Liver (tissue), 9 donors: ENCODE measurements around the gene LIX1L. TPM values are rescaled to one million over a fixed set of nuclear protein-coding genes. Genes with fewer than 3 reads are reported as not detected.

Experiments used
- DNase-seq: peaks from one replicate; pipeline ENCODE4 v3.0.0-alpha.2; 2017; ENCODE audit warnings: low spot score
- H3K27ac ChIP-seq, 2 donors: one replicate each; pipeline ENCODE4 v1.7.0; 2013; ENCODE audit warnings: inconsistent platforms in 2 of 2, low read length in 2 of 2, control low read depth in 1 of 2, low read depth in 1 of 2, mild to moderate bottlenecking in 1 of 2
- H3K27me3 ChIP-seq, 4 donors: one replicate each; pipeline versions ENCODE4 v1.6.1 to v1.7.0; 2013; ENCODE audit warnings: low read length in 3 of 4, inconsistent platforms in 1 of 4, mild to moderate bottlenecking in 1 of 4, moderate library complexity in 1 of 4; ENCODE audit not compliant: control insufficient read depth in 4 of 4, insufficient read depth in 4 of 4
- H3K36me3 ChIP-seq, 4 donors: one replicate each; pipeline versions ENCODE4 v1.6.1 to v1.7.0; 2013; ENCODE audit warnings: low read length in 3 of 4, mild to moderate bottlenecking in 3 of 4, low read depth in 1 of 4, moderate library complexity in 1 of 4; ENCODE audit not compliant: control insufficient read depth in 4 of 4, insufficient read depth in 3 of 4
- H3K4me1 ChIP-seq, 4 donors: one replicate each; pipeline versions ENCODE4 v1.6.1 to v1.7.0; 2013; ENCODE audit warnings: low read length in 3 of 4, mild to moderate bottlenecking in 3 of 4, moderate library complexity in 1 of 4; ENCODE audit not compliant: control insufficient read depth in 4 of 4, insufficient read depth in 4 of 4
- H3K4me3 ChIP-seq, 3 donors: one replicate each; pipeline versions ENCODE4 v1.6.1 to v1.7.0; 2013; ENCODE audit warnings: low read length in 3 of 3, control low read depth in 1 of 3, low read depth in 1 of 3, mild to moderate bottlenecking in 1 of 3
- H3K9ac ChIP-seq, 2 donors: one replicate each; pipeline ENCODE4 v1.7.0; 2013; ENCODE audit warnings: low read length in 2 of 2, mild to moderate bottlenecking in 2 of 2, moderate library complexity in 2 of 2, control low read depth in 1 of 2, low read depth in 1 of 2
- H3K9me3 ChIP-seq, 4 donors: one replicate each; pipeline versions ENCODE4 v1.6.1 to v1.7.0; 2013; ENCODE audit warnings: low read length in 3 of 4; ENCODE audit not compliant: control insufficient read depth in 4 of 4
- ATF3 ChIP-seq: IDR thresholded peaks from 2 replicates; pipeline ENCODE4 v1.6.1; 2016; ENCODE audit warnings: antibody characterized with exemption
- CTCF ChIP-seq: fragments of 150-350 bp; IDR thresholded peaks from 2 replicates; pipeline ENCODE4 v1.5.1; 2017; ENCODE audit warnings: improper control_type of control experiment, low read depth, low read length; ENCODE audit not compliant: missing input control
- EGR1 ChIP-seq, 2 donors: IDR thresholded peaks; 2 replicates each; pipeline ENCODE4 v1.6.1; 2016 to 2018; ENCODE audit warnings: antibody characterized with exemption in 2 of 2, low read depth in 2 of 2
- FOXA1 ChIP-seq: IDR thresholded peaks from 2 replicates; pipeline ENCODE4 v1.6.1; 2016; ENCODE audit warnings: antibody characterized with exemption
- FOXA2 ChIP-seq: IDR thresholded peaks from 2 replicates; pipeline ENCODE4 v1.6.1; 2016; ENCODE audit warnings: antibody characterized with exemption
- GABPA ChIP-seq, 2 donors: IDR thresholded peaks in 1 of 2; conservative IDR thresholded peaks in 1 of 2; 2 replicates each; pipeline ENCODE4 v1.6.1; 2016; ENCODE audit warnings: antibody characterized with exemption in 2 of 2, mild to moderate bottlenecking in 1 of 2, moderate library complexity in 1 of 2
- HNF4A ChIP-seq, 2 donors: conservative IDR thresholded peaks; 2 replicates each; pipeline ENCODE4 v1.6.1; 2016; ENCODE audit warnings: antibody characterized with exemption in 2 of 2, mild to moderate bottlenecking in 2 of 2
- HNF4G ChIP-seq: IDR thresholded peaks from 2 replicates; pipeline ENCODE4 v1.6.1; 2016; ENCODE audit warnings: antibody characterized with exemption
- JUND ChIP-seq, 2 donors: IDR thresholded peaks; 2 replicates each; pipeline ENCODE4 v1.6.1; 2016; ENCODE audit warnings: antibody characterized with exemption in 2 of 2
- MAX ChIP-seq: IDR thresholded peaks from 2 replicates; pipeline ENCODE4 v1.6.1; 2016; ENCODE audit warnings: antibody characterized with exemption
- NR2F2 ChIP-seq: IDR thresholded peaks from 2 replicates; pipeline ENCODE4 v1.6.1; 2016; ENCODE audit warnings: antibody characterized with exemption
- RAD21 ChIP-seq, 2 donors: IDR thresholded peaks; 2 replicates each; pipeline ENCODE4 v1.6.1; 2016; ENCODE audit warnings: antibody characterized with exemption in 2 of 2, mild to moderate bottlenecking in 2 of 2
- RXRA ChIP-seq, 2 donors: IDR thresholded peaks; 2 replicates each; pipeline ENCODE4 v1.6.1; 2017 to 2018; ENCODE audit warnings: antibody characterized with exemption in 2 of 2, mild to moderate bottlenecking in 1 of 2
- SP1 ChIP-seq: IDR thresholded peaks from 2 replicates; pipeline ENCODE4 v1.6.1; 2018; ENCODE audit warnings: antibody characterized with exemption, mild to moderate bottlenecking
- TAF1 ChIP-seq: conservative IDR thresholded peaks from 2 replicates; pipeline ENCODE4 v1.6.1; 2016; ENCODE audit warnings: antibody characterized with exemption, mild to moderate bottlenecking
- YY1 ChIP-seq: IDR thresholded peaks from 2 replicates; pipeline ENCODE4 v1.6.1; 2016; ENCODE audit warnings: antibody characterized with exemption, mild to moderate bottlenecking
- ZBTB33 ChIP-seq: IDR thresholded peaks from 2 replicates; pipeline ENCODE4 v1.6.1; 2016; ENCODE audit warnings: antibody characterized with exemption
- WGBS: extraction: QIAGEN DNeasy Blood & Tissue Kit; methylation state at CpG from one replicate; pipeline ENCODE4 v1.1.7; 2013; 5-methylcytosine and 5-hydroxymethylcytosine counted together
- polyA plus RNA-seq, 2 donors: library from polyadenylated mRNA; stranded (reverse) in 1 of 2; unstranded in 1 of 2; fragments of 200-250 nt in 1 of 2; fragments of >200 nt in 1 of 2; fragmentation: Nextera tagmentation in 1 of 2; extraction: Ambion mirVana in 1 of 2; gene quantifications; one replicate each; pipeline versions ENCODE4 v1.2.1 to v1.2.3, GENCODE V29; 2013 to 2015
- total RNA-seq, 2 donors: library from RNA; depleted of rRNA; stranded (reverse); fragments of >200 nt; gene quantifications; one replicate each; pipeline ENCODE4 v1.2.3, GENCODE V29; 2014
- TF ChIP-seq, protein P1 (sequence below): IDR thresholded peaks from 2 replicates; pipeline ENCODE4 v1.6.1; 2016; ENCODE audit warnings: antibody characterized with exemption, mild to moderate bottlenecking
- donor health status: healthy.
- donor health status: healthy.
- donor health status: healthy.
- donor health status: healthy.
- donor health status: healthy.

The LIX1L gene
- total and polyA plus RNA-seq, 4 donors = 4.6 to 8.6 (median 6.3) TPM

DNA sequence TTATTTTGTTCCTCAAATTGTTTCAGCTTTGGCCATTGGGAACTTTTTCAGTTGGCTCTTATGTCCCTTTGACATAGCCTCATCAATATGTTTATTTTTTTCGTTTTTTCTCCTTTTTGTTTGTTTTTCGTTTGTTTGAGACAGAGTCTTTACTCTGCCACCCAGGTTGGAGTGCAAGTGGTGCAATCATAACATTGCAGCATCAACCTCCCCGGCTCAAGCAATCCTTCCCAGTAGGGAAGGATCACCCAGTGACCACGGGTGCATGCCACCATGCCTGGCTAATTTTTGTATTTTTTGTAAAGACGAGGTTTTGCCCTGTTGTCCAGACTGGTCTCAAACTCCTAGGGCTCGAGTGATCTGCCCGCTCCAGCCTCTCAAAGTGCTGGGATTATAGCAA lies 14.8 kb upstream of the LIX1L start (continued):
- TF ChIP-seq, protein P1, sequence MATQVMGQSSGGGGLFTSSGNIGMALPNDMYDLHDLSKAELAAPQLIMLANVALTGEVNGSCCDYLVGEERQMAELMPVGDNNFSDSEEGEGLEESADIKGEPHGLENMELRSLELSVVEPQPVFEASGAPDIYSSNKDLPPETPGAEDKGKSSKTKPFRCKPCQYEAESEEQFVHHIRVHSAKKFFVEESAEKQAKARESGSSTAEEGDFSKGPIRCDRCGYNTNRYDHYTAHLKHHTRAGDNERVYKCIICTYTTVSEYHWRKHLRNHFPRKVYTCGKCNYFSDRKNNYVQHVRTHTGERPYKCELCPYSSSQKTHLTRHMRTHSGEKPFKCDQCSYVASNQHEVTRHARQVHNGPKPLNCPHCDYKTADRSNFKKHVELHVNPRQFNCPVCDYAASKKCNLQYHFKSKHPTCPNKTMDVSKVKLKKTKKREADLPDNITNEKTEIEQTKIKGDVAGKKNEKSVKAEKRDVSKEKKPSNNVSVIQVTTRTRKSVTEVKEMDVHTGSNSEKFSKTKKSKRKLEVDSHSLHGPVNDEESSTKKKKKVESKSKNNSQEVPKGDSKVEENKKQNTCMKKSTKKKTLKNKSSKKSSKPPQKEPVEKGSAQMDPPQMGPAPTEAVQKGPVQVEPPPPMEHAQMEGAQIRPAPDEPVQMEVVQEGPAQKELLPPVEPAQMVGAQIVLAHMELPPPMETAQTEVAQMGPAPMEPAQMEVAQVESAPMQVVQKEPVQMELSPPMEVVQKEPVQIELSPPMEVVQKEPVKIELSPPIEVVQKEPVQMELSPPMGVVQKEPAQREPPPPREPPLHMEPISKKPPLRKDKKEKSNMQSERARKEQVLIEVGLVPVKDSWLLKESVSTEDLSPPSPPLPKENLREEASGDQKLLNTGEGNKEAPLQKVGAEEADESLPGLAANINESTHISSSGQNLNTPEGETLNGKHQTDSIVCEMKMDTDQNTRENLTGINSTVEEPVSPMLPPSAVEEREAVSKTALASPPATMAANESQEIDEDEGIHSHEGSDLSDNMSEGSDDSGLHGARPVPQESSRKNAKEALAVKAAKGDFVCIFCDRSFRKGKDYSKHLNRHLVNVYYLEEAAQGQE = peak; percentile 78
- peak; percentile 64 for TF ChIP-seq FOXA2
- peak in 1 of 2 donors; percentile 60 for TF ChIP-seq GABPA (IDR thresholded peaks at IDR 0.05 in 1 of 2, conservative IDR thresholded peaks at IDR 0.05 in 1 of 2)
- TF ChIP-seq ATF3 = peak; percentile 95
- peak; percentile 80 for TF ChIP-seq HNF4G
- TF ChIP-seq TAF1 = peak; percentile 62
- TF ChIP-seq RXRA (IDR thresholded peaks at IDR 0.05) = peak; percentile 84 to 95

DNA sequence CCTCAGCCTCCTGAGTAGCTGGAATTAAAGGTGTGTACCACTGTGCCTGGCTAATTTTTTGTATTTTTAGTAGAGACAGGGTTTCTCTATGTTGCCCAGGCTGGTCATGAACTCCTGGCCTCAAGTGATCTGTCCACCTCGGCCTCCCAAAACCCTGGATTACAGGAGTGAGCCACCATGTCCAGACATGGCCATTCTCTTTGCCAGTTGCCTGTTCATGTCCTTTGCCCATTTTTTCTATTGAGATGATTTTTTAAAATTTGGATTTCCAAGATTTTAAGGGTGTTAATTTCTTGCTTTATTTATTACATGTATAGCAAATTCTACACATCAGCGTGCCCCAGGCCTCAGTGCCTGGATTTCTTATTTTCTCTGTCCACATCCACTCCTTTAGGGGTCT lies 9.5 kb upstream of the LIX1L start:
- H3K9ac ChIP-seq = no peak overlapping the region
- no peaks in the 10 kb centered on the region for H3K36me3 ChIP-seq
- no peak for DNase-seq
- no peaks in the 10 kb centered on the region for H3K27me3 ChIP-seq
- H3K9me3 ChIP-seq = peaks cover 0 to 3% (median under 1%) of the 10 kb centered on the region in 4 donors
- H3K27ac ChIP-seq = no peak overlapping the region
- peaks cover 2 to 30% (median 15%) of the 10 kb centered on the region in 4 donors for H3K4me1 ChIP-seq
- 100% methylated on average over 2 of the region's 2 CpGs for WGBS
- TF ChIP-seq, protein P1 = no peak
- no peak for TF ChIP-seq MAX
- no peak for TF ChIP-seq ZBTB33
- TF ChIP-seq ATF3 = no peak
- TF ChIP-seq FOXA2 = no peak
- TF ChIP-seq FOXA1 = no peak
- TF ChIP-seq EGR1 (IDR thresholded peaks at IDR 0.05; ENCODE audit: low read depth in 2 of 2) = no peak
- TF ChIP-seq RXRA (IDR thresholded peaks at IDR 0.05) = no peak
- no peak for TF ChIP-seq JUND (IDR thresholded peaks at IDR 0.05)
- TF ChIP-seq SP1 = no peak
- TF ChIP-seq CTCF = no peak
- TF ChIP-seq YY1 = no peak
- TF ChIP-seq RAD21 (IDR thresholded peaks at IDR 0.05) = no peak
- TF ChIP-seq TAF1 = no peak
- TF ChIP-seq HNF4A (conservative IDR thresholded peaks at IDR 0.05) = no peak
- no peak for TF ChIP-seq HNF4G
- no peak for TF ChIP-seq GABPA (IDR thresholded peaks at IDR 0.05 in 1 of 2, conservative IDR thresholded peaks at IDR 0.05 in 1 of 2)
- no peak for TF ChIP-seq NR2F2
- H3K4me3 ChIP-seq = no peak overlapping the region
